DND-41 (cell line): ENCODE measurements around the gene AKT1S1.

Source experiments
- ATAC-seq: fragments of 200-7000 bp; cut with Tn5 transposase; 3 replicates; pipeline ENCODE4 v1.9.1; 2021; ENCODE audit warnings: low read depth; ENCODE audit not compliant: insufficient read depth
- DNase-seq: peaks from one replicate; pipeline ENCODE4 v3.0.0-alpha.2; 2020
- H2AFZ ChIP-seq: 2 replicates; pipeline ENCODE4 v1.6.0; 2012; ENCODE audit warnings: low read depth, low read length
- H3K27ac ChIP-seq: 2 replicates; pipeline ENCODE4 v1.5.1; 2012; ENCODE audit warnings: low read length, inconsistent platforms
- H3K27me3 ChIP-seq: fragments of 200-600 bp; sonication (generic); 2 replicates; pipeline ENCODE4 v1.6.0; 2012; ENCODE audit warnings: low read length, mild to moderate bottlenecking, inconsistent platforms; ENCODE audit not compliant: insufficient read depth, poor library complexity
- H3K36me3 ChIP-seq: 2 replicates; pipeline ENCODE4 v1.5.1; 2012; ENCODE audit warnings: low read length, inconsistent platforms; ENCODE audit not compliant: insufficient read depth
- H3K4me1 ChIP-seq: 2 replicates; pipeline ENCODE4 v1.5.1; 2012; ENCODE audit warnings: mild to moderate bottlenecking, low read length; ENCODE audit not compliant: insufficient read depth
- H3K4me2 ChIP-seq: 2 replicates; pipeline ENCODE4 v1.6.0; 2012; ENCODE audit warnings: mild to moderate bottlenecking, moderate library complexity, low read length, inconsistent platforms; ENCODE audit not compliant: insufficient read depth
- H3K4me3 ChIP-seq, 2 experiments: fragments of 200-600 bp in 1 of 2; shearing (Covaris generic) in 1 of 2; 2 replicates each; pipeline ENCODE4 v1.5.1; 2012 to 2016; ENCODE audit warnings: inconsistent platforms in 2 of 2, low read length in 2 of 2, mild to moderate bottlenecking in 2 of 2, low read depth in 1 of 2, moderate library complexity in 1 of 2
- H3K79me2 ChIP-seq: 2 replicates; pipeline ENCODE4 v1.6.0; 2012; ENCODE audit warnings: low read length, inconsistent platforms; ENCODE audit not compliant: insufficient read depth
- H3K9ac ChIP-seq: 2 replicates; pipeline ENCODE4 v1.6.0; 2012; ENCODE audit warnings: low read depth, mild to moderate bottlenecking, inconsistent platforms, low read length, moderate library complexity
- H3K9me3 ChIP-seq: 2 replicates; pipeline ENCODE4 v1.5.1; 2012; ENCODE audit warnings: low read length, moderate library complexity, mild to moderate bottlenecking, inconsistent platforms; ENCODE audit not compliant: insufficient read depth, severe bottlenecking
- H4K20me1 ChIP-seq: 2 replicates; pipeline ENCODE4 v1.6.0; 2012; ENCODE audit warnings: low read length; ENCODE audit not compliant: insufficient read depth
- EZH2 ChIP-seq: IDR thresholded peaks from 3 replicates; pipeline ENCODE4 v1.6.1; 2012; ENCODE audit warnings: borderline replicate concordance, low read depth, mild to moderate bottlenecking, moderate library complexity, low read length, inconsistent platforms; ENCODE audit not compliant: severe bottlenecking
- TF ChIP-seq, protein P1 (sequence below): IDR thresholded peaks from 2 replicates; pipeline ENCODE4 v1.5.1; 2012; ENCODE audit warnings: borderline replicate concordance, low read length, moderate library complexity, mild to moderate bottlenecking; ENCODE audit not compliant: poor library complexity, severe bottlenecking; ENCODE audit errors: extremely low read depth

Gene AKT1S1

DNA sequence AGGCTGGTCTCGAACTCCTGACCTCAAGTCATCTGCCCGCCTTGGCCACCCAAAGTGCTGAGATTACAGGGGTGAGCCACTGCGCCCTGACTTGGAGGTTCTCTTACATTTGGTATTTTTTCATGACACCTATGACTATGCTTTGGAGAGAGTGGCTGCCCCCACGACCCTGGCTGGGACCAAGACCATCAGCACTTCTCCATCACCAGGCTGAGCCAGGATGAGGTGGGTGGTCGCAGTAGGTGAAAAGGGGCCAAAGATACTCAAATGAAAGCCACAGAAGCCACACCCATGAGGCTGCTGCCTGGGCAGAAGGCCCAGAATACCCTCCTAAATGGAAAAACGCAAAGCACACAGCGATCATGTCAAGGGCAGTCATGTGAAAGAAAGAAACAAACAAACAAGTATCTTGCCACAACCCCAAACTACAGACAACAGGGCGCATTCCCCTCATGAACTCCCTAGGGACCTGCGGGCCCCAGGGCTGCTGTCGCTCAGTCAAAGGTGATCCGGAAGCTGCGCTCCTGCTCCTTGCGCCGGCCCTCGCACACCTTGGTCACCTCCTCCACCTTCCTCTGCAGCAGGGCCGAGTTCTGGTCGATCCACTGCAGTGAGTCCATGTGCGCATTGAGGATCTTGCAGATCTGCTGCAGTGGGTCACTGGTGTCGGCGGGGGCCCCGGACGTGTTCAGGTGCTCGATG, 30.7 kb upstream of the AKT1S1 start:
- Histone ChIP-seq H3K36me3 (peaks cover 64% of the 10 kb centered on the region), H3K9ac (no peak overlapping the region)

DNA sequence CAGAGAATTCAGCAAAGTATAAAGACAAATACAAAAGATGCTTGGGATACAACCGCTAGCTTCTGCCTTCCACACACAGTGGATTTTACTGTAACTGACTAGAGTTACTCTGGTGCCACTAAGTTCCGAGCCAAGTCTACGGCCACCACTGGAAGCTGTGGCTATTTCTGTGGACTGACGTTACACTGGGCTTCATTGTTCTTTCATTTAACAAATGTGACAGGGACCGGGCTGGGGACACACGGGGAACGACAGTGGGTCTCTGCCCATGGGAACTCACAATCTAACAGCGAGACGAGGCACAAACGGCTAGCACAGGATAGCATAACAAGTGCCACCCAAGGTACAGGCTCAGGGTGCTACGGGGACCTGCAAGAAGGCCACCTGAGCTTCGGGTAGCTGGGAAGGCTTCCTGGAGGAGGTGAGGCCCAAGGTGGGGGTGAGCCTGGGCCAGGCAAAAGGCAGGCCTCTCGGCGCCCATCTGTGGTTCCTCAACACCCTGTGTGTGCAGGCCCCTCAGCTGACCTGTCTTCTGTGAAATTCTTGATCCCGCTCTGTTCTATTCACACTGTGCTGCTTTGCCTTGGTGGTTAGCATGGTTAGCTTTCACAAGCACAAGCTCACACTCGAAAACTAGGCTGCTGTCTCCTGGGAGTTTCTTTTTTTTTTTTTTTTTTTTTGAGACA, 29.9 kb upstream of the AKT1S1 start:
- DNase-seq (no peak), ATAC-seq (no peak)
- H3K27ac ChIP-seq, result no peak overlapping the region
- no peaks in the 10 kb centered on the region for H3K9me3 ChIP-seq
- peaks cover 39% of the 10 kb centered on the region for H3K79me2 ChIP-seq
- peaks cover 4% of the 10 kb centered on the region; the same call in 1 of the 2 replicates for H3K4me1 ChIP-seq
- no peak overlapping the region for H3K9ac ChIP-seq
- H3K36me3 ChIP-seq, result peaks cover 56% of the 10 kb centered on the region
- H3K27me3 ChIP-seq, result no peaks in the 10 kb centered on the region
- no peak overlapping the region for H3K4me3 ChIP-seq
- H4K20me1 ChIP-seq, result peaks cover 60% of the 10 kb centered on the region
- TF ChIP-seq EZH2, result no peak
- TF ChIP-seq, protein P1, sequence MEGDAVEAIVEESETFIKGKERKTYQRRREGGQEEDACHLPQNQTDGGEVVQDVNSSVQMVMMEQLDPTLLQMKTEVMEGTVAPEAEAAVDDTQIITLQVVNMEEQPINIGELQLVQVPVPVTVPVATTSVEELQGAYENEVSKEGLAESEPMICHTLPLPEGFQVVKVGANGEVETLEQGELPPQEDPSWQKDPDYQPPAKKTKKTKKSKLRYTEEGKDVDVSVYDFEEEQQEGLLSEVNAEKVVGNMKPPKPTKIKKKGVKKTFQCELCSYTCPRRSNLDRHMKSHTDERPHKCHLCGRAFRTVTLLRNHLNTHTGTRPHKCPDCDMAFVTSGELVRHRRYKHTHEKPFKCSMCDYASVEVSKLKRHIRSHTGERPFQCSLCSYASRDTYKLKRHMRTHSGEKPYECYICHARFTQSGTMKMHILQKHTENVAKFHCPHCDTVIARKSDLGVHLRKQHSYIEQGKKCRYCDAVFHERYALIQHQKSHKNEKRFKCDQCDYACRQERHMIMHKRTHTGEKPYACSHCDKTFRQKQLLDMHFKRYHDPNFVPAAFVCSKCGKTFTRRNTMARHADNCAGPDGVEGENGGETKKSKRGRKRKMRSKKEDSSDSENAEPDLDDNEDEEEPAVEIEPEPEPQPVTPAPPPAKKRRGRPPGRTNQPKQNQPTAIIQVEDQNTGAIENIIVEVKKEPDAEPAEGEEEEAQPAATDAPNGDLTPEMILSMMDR, result no peak
- H3K4me2 ChIP-seq, result no peak overlapping the region
- H2AFZ ChIP-seq, result no peak overlapping the region

More for the DNA sequence above, 30.7 kb upstream of the AKT1S1 start:
- Histone ChIP-seq H2AFZ (no peak overlapping the region), H3K4me1 (peaks cover 4% of the 10 kb centered on the region; the same call in 1 of the 2 replicates), H3K27ac (no peak overlapping the region), H3K79me2 (peaks cover 45% of the 10 kb centered on the region), H3K4me3 (no peak overlapping the region), H4K20me1 (peaks cover 67% of the 10 kb centered on the region), H3K27me3 (no peaks in the 10 kb centered on the region), H3K9me3 (no peaks in the 10 kb centered on the region), H3K4me2 (no peak overlapping the region)
- DNase-seq, result no peak
- TF ChIP-seq, protein P1, result no peak
- ATAC-seq, result no peak

DNA sequence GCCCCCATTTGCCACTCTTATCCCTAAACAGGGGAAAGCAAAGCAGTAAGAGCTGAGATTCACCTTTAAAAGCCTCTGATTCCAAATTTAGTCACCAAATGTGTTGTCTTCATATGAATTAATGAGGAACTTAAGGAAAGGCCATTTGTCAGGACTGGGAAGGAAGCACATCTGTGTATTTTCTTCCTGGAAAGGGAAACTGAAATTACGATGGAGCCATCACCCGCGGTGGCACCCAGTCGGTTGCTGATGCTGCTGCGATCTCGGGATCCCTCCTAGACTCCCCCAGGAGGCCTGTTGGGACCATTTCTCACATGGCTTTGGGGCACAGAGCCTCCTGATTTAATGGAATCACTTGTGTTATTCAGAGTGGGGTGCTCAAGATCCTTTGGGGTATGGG, 27.0 kb upstream of the AKT1S1 start:
- no peak overlapping the region for H2AFZ ChIP-seq
- ATAC-seq (no peak), DNase-seq (no peak)
- no peak overlapping the region for H3K9ac ChIP-seq
- H3K4me2 ChIP-seq, result no peak overlapping the region
- H4K20me1 ChIP-seq, result peaks cover 35% of the 10 kb centered on the region
- no peak overlapping the region for H3K4me3 ChIP-seq
- no peaks in the 10 kb centered on the region for H3K9me3 ChIP-seq
- H3K36me3 ChIP-seq, result peaks cover 29% of the 10 kb centered on the region
- H3K27me3 ChIP-seq, result no peaks in the 10 kb centered on the region
- H3K4me1 ChIP-seq, result peaks cover 4% of the 10 kb centered on the region; the same call in 1 of the 2 replicates
- no peak overlapping the region for H3K27ac ChIP-seq
- TF ChIP-seq, protein P1, result no peak
- no peak for TF ChIP-seq EZH2
- peaks cover 11% of the 10 kb centered on the region; the same call in 1 of the 2 replicates for H3K79me2 ChIP-seq
